Measurements from ENCODE around the gene RPL6.
"Not testable (repeated sequence)": the region's sequence is repeated elsewhere in the genome, so short reads cannot be mapped to it uniquely, and the experiment has no call there.

Gene RPL6

DNA sequence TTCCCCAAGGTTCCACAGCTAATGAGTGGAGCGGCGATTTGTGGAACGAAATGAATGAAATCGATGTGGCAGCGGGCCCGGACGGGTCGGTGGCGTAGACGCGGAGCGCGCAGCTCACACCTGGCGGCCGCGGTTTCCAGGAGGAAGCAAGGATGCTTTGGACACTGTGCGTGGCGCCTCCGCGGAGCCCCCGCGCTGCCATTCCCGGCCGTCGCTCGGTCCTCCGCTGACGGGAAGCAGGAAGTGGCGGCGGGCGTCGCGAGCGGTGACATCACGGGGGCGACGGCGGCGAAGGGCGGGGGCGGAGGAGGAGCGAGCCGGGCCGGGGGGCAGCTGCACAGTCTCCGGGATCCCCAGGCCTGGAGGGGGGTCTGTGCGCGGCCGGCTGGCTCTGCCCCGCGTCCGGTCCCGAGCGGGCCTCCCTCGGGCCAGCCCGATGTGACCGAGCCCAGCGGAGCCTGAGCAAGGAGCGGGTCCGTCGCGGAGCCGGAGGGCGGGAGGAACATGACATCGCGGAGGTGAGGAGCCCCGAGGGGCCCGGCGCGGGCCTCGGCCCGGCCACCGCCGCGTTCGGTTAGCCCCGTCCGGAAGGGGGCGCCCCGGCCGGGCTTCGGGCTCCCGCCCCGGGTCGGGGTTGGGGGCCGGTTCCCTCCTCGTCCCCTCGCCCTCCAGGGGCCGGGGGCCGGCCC lies 9.3 kb upstream of the RPL6 start, which contains the start of gene PTPN11:
Gene PTPN11, plus strand, starts transcription at position 340 of the 689 bp plus-strand sequence. Its CDS starts 165 bp downstream, at position 505.
- peak; percentile 85 for DNase-seq

DNA sequence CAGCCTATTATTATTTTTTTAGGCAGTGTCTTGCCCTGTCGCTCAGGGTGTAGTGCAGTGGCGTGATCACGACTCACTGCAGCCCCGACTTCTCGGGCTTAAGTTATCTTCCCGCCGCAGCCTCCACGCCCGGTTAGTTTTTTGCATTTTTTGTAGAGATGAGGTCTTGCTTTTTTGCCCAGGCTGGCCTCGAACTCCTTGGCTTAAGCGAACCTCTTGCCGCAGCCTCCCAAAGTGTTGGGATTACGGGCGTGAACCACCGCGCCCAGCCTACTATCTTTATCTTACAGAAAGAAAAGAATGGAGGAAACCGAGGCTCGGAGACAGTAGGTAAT lies 8.8 kb upstream of the RPL6 start:
- DNase-seq = no peak

- not testable (repeated sequence) for DNase-seq
Observed at GRCh38 chr12:112415457-112415856, 6.1 kb upstream of the RPL6 start.

- no peak for DNase-seq
Observed at GRCh38 chr12:112413855-112414625, 4.6 kb upstream of the RPL6 start.

- DNase-seq = no peak
Observed at GRCh38 chr12:112409906-112410244, 470 bp upstream of the RPL6 start.

DNA sequence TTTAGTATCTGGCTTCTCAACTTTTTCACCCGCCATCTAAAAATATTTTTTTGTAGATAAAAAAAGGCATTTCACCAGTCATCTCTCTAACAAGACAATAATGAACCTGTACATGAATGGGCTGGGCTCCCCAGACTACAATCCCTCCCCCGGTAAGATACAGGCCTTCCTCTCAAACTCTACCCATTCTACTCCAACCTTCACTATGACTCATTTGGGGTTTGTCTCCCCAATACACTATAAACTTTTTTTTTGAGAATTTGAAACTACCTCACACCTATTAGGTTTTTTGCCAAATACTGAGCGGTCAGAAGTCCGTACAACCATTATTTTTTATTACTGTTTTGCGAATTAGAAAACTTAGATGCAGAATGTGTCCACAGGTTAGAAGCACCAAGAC lies 784 bp downstream of the RPL6 start:
- DNase-seq = no peak

- not testable (repeated sequence) for DNase-seq
Observed at GRCh38 chr12:112407683-112408082, 1.7 kb downstream of the RPL6 start.

- no peak for DNase-seq
Observed at GRCh38 chr12:112406519-112407488, 2.6 kb downstream of the RPL6 start.

GRCh38 chr12:112401903-112402498 lies 7.4 kb downstream of the RPL6 start:
- DNase-seq = no peak

DNA sequence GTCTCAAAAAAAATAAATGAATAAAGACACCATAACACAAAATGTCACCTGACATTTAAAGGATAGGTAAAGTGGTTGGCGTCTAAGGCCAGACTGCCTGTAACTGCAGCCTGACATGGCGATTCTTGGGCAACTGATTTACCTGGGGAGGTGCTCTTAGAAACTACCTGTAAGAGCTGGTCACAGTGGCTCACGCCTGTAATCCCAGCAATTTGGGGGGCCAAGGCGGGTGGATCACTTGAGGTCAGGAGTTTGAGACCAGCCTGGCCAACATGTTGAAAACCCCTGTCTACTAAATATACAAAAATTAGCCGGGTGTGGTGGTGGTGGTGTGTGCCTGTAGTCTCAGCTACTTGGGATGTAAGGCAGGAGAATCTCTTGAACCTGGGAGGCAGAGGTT lies 8.4 kb downstream of the RPL6 start:
- DNase-seq = no peak

DNA sequence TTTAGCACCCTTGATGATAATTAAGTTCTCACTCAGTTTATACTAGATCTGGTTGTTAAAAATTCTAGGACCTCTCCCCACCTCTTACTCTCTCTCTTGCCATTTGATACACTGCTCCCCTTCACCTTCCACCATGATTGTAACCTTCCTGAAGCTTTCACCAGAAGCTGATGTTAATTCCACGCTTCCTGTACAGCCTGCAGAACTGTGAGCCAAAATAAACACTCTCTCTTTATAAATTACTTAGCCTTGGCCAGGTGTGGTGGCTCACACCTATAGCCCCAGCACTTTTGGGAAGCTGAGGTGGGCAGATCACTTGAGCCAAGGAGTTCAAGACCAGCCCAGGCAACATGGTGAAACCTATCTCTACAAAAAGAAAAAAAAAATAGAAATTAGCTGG lies 16.1 kb downstream of the RPL6 start:
- no peak for DNase-seq

GRCh38 chr12:112389922-112390654 lies 19.3 kb downstream of the RPL6 start:
- DNase-seq = not testable (repeated sequence)

DNA sequence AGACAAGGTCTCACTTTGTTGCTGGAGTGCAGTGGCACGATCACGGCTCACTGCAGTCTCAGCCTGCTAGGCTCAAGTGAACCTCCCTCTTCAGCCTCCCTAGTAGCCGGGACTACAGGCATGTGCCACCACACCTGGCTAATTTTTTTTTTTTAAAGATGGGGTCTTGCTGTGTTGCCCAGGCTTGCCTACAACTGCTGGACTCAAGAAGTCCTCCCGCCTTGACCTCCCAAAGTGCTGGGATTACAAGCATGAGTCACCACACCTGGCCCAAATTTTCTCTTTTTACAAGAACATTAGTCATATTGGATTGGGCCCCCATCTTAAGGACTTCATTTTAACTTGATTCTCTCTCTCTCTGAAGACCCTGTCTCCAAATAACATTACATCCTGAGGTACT lies 20.2 kb downstream of the RPL6 start:
- DNase-seq = no peak

DNA sequence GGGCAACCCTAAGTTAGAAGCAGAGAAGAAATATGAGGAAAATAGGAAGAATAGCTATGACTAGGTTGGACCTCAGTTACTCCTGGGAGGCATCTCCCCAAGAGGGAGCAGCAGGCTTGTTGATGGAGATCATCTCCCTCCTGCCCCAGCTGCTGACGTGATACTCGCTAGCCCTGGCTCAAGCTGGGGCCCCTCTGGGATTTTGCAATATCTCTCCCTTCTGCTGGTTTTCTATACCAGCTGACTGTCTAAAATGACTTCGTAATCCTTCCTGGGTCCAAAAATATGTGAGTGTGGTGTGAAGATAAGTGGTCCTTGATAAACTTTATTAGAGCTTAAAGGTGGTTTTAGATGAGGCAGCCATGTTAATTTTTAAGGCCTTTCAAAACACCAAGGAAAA lies 22.7 kb downstream of the RPL6 start:
- DNase-seq = no peak

GRCh38 chr12:112382866-112383265 lies 26.5 kb downstream of the RPL6 start:
- no peak for DNase-seq

DNA sequence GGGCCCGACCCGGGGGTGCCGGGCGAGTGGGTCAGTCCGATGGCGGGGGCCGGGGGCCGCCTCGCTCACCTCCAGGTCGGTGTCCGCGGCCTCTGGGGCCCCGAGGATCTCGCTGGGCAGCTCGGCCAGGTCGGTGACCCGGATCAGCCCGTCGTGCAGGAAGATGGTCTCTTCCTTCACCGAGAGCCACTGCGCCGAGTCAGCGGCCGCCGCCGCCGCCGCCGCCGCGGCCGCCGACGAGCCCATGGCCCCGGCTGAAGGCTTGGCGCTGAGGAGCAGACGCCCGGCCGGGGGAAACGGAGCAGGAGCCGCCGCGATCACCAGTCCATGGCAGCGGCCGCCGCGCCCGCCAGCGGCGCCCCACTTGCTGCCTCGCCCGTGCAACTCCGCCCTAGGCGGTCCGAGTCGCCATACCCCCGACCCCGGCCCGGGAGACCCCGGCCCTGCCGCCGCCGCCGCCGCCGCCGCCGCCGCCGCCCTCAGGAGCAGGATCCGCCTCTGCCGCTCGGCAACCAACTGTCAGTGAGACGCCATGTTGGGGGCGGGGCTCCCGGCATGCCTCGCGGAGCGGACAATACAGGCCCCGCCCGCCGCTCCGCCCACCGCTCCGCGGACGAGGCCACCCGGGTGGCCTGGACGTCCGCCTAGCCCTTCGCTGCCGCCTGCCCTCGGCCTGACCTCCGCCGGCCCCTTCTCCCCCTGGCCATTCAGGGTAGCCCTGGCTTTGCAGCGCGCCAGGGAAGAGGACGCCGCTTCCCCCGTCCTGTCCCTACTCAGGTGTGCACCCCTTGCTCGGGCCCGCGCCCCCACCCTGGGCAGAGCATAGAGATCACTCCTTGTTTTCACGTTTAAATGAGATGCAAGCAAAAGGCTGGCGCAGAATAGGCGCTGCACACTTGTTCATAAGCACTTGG lies 27.3 kb downstream of the RPL6 start, which contains the start of gene HECTD4:
Gene HECTD4, minus strand, starts transcription at position 549 of the 914 bp plus-strand sequence. Its CDS starts 303 bp downstream, at position 246.
- peak; percentile 87 for DNase-seq

DNA sequence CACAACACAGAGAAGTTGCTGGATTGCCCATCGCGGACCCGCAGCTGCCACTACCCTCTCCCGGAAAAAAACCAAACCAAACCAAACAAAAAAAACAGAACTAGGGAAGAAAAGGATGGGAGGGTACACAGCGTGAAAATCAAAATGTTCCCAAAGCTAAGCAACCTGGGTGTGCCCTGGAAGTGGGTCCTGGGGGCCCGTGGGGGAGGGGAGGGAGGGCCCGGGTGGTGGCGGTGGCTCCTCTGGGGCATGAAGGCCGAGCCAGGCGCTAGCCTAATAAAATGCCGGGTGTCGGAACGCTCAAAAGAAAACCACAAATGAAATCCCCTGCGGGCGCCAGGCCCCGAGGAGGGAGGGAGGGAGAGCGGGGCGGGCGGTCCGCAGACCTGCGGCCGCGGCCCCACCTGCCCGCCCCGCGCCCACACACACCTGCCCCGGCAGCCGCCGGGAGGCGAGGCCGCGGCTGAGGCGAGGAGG lies 28.0 kb downstream of the RPL6 start:
- peak; percentile 51 for DNase-seq

DNA sequence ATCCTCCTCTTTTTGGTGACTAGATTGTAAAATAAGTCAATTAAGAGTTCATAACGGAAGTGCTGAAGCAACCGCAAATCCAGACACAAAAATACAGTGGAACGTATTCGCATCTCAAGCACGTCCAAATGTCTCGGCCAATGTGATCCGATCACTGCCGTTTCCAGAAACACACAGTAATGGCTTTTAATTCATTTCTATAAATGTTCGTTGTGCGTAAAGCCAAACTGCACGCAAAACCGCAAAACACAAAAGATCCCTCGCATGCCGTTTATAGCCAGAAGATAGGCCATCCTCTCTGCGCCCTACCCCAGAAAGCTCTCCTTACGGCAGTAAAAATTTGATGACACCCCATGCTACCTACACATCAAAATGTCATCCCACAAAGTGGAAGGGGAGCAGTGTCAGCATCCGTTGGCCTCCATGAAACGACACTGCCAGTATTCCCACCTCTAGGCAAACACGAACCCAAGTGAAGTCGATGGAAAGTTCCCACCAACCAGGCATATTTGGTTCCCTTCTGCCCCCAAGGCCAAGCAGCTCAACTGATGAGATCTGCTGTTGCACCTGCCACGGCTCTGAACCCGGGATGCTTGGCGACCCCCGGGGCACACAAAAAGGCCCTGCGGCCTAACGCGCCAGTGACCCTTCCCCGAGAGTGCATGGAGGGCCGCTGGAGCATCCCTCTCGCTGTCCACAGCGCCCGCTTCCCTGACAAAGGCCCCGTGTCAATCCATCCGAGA lies 28.6 kb downstream of the RPL6 start:
- DNase-seq = peak; percentile 27

DNA sequence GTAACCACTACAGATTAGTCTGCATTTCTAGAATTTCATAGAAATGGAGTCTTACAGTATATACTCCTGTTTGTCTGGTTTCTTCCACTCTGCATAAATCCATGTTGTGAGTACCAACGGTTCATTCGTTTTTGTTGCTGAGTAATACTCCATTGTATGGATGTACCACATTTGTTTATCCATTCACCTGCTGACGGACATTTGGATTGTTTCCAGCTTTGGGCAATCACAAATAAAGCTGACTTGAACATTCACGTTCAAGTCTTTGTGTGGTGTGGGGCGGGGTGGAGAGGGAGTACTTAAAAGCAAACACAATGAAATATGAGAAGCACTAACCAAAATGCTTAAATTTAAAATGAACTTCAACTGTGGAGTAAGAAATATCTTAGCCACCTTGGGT lies 34.3 kb downstream of the RPL6 start:
- DNase-seq = no peak

DNA sequence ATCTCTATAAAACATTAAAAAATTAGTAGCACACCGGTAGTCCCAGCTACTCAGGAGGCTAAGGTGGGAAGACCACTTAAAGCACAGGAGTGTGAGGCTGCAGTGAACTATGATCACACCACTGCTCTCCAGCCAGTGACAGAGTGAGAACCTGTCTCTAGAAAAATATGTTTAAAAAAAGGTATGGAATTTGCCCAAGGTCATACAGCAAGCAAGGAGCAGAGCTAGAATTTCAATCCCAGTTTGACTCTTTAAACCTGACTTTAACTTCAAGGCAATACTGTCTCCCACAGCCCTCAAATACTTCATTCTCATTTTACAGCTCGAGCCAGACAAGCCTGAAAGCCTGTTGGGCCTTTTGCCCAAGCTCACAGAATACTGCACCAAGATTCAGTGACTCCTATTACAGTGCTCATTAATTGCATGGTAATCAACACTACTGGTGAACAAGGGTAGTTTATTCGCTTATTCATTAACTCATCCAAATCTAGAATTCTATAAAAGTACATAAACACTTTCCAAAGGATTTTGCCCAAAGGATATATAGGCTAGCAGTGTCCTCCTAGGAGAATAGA lies 35.2 kb downstream of the RPL6 start:
- DNase-seq = no peak

Measured in EL (cell line).